KBM-7 (cell line): ENCODE results near the gene HCRTR1.

Experiments used
- DNase-seq: peaks from one replicate; pipeline ENCODE4 v3.0.0-alpha.2; 2015
- in situ Hi-C: fragments of 300-500 bp; cut with MboI; formaldehyde crosslinking; loops from 2 replicates; pipeline ENCODE4 v1.14.3; 2020; ENCODE audit warnings: low sequenced_read_pairs, low pct_unique_long_range_greater_than_20kb, mixed read lengths

Gene HCRTR1

DNA sequence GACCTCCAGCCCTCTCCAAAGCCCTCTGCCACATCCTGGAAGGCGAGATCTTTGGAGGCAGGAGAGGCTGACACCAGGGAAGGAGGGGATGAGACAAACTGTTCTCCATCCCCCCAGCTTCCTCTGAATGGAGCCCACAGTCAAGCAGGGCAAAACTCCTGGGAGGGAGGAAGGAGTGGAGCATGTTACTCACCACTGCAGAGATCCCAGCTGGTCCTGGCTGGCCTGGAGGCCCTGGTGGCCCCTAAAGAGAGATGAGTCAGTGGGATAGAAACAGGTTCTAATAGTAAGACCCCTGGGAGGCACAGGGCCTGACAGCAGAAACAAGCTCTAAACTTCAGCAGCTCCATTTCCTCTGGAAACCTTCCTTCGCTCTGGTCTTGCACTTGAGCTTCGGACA, 41.2 kb downstream of the HCRTR1 start:
- in situ Hi-C loops: no loop called here

GRCh38 chr1:31659889-31660288, 42.4 kb downstream of the HCRTR1 start:
- DNase-seq: no peak
- in situ Hi-C loops: no loop called here

More for the DNA sequence above, 41.2 kb downstream of the HCRTR1 start:
- DNase-seq: no peak

GRCh38 chr1:31660871-31661455, 43.5 kb downstream of the HCRTR1 start:
- in situ Hi-C loops: no loop called here
- no peak for DNase-seq

DNA sequence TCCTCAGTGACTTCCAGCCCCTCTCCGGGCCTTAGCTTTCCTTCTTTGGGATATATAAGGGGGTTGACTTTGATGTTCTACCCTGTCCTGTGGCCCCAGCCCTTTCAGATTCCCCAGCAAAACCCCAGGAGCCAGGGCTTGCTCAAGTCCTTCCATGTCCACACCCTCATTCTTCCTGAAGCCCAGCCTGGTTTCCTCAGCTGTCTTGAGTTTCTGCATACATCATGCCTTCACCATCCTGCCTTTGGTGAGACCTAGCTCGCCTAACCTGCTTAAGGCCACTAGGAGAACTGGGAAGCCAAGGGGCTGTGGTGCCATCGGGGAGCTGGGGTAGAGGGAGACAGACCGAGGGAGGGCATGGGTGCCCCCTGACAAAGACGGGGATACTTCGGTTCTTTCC, 44.4 kb downstream of the HCRTR1 start:
- in situ Hi-C loops: no loop called here
- no peak for DNase-seq

GRCh38 chr1:31662463-31662862, 45.0 kb downstream of the HCRTR1 start:
- no peak for DNase-seq
- in situ Hi-C loops: no loop called here

GRCh38 chr1:31663622-31664452, 46.3 kb downstream of the HCRTR1 start:
- in situ Hi-C loops: no loop called here
- peak; percentile 60 for DNase-seq

DNA sequence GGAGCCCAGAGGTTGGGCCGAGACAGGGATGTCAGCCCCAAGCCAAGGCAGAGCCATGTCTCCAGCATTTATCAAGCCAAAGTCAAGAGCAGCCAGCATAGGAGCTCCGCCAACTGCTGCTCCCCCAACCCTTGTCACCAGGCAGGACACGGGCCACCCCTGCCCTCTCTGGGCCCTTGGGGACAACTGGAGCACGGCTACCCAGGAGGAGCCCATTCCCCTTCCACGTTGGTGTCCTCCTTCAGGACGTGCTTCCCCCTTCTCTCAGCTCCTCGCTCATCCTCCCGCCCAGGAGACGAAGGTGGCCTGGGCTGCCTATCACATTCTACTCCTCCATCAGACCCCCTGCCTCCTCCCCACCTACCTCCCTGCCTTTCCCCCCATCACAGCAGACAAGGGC, 47.0 kb downstream of the HCRTR1 start:
- in situ Hi-C loops: no loop called here
- no peak for DNase-seq

GRCh38 chr1:31665234-31665878, 47.9 kb downstream of the HCRTR1 start:
- DNase-seq: no peak
- in situ Hi-C loops: no loop called here

GRCh38 chr1:31666263-31666963, 48.9 kb downstream of the HCRTR1 start:
- in situ Hi-C loops: no loop called here
- no peak for DNase-seq

DNA sequence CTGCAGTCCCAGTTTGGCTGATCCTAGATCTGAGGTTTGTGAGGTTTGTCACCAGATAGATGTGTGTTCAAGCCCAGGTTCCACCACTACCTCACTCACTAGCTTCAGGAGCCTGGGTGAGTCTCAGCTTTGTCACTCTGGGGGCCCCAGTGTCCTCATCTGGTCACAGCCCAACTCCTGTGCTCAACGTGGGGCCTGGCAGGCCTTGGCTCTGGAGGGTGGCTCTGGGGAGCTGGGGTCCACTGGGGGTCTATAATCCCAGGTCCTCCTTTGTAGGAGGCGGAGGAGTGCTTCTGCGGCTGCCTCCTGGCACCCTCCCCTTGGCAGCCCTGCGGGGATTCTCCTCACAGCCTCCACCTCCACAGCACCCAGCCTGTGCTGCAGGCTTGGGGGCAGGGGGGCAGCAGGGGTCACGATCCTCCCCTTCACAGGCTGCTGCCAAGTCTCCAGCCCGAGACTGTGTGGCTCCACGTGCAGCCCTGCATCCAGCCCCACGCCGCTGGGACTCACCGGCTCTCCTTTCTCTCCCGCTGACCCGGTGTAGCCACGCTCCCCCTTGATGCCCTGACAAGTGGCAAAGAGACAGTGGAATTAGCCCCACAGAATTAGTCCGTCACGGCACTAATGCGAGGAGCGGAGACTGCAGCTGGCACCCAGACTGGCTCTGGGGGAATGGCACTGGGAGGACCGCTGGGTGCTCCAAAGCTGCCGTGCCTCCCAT, 49.7 kb downstream of the HCRTR1 start:
- in situ Hi-C loops: no loop called here
- no peak for DNase-seq

DNA sequence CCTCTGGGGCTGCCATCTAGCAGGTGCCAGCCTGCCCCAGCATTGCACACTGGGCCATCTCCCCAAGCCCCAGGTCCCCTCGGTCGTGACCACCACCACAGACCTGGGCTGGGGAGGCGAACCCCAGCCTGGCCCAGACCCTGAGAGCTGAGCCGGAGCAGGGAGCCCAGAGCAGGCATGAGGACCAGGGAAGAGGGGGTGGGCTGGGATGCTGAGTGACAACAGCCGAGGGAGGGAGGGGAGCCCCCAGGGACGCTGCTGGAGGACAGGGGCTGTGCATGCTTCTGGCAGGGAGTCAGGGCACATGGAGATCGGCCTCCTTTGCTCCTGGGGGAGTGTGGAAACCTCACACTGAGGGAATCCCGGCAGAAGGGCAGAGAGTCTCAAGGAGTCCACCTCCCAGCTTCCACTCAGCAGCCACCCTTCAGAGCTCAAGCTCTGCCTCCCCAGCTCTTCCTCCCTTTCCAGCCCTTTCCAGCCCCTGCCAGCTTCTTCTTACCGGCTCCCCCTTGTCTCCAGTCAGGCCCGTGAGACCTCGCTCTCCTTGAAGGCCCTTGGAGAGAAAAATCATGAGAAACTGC, 50.9 kb downstream of the HCRTR1 start:
- in situ Hi-C loops: no loop called here
- no peak for DNase-seq

DNA sequence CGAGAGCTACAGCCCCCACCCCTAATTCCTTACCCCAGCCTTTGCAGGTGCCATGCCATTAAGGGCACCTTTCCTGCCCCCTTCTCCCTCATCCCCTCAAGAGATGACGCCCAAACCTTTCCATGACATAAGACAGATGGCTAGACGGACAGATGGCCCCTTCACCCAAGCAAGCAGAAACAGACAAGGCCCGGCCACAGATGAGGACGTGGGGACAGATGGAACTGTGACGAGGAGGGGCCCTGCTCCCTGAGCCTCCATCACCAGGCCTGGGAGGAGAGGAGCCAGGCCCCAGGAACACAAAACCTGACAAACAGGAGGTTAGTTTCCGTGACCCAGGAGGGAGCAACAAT, 51.9 kb downstream of the HCRTR1 start:
- no peak for DNase-seq
- in situ Hi-C loops: no loop called here

DNA sequence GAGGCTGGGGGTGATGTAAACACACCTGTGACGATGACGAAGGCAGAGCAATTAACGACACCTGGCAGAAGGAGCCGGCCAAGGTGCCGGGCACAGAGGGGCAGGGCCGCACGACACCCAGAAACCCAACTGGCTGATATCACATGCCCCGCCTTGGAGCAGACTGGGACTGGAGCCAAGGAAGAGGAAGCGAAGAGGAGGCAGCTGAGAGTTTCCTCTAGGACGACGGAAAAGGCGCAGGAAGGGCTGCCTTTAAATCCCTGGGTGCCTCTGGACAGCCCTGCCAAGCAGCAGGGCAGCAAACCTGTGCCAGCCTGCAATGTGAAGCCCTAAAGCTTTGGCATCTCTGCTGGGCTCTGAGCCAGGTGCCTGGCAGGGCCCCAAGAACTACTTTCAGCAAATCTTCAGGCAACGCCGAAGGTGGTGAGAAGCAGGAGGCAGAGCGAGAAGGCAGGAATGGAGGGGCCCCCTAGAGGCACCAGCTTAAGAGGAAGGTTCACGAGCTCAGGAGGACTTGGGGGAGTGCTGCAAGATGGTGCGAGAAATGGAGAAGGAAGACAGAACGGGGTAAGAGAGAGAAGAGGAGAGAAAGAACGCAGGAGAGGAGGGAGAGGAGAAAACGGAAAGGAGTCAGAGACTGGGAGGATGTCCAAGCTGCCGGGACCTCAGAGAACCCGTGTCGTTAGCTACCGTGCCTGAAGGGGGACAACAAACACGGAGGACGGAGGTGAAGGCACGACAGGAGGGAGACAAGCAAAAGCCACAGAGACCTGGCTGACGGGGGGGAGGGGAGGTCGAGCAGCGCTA, 52.5 kb downstream of the HCRTR1 start:
- in situ Hi-C loops: no loop called here
- DNase-seq: peak; percentile 47

DNA sequence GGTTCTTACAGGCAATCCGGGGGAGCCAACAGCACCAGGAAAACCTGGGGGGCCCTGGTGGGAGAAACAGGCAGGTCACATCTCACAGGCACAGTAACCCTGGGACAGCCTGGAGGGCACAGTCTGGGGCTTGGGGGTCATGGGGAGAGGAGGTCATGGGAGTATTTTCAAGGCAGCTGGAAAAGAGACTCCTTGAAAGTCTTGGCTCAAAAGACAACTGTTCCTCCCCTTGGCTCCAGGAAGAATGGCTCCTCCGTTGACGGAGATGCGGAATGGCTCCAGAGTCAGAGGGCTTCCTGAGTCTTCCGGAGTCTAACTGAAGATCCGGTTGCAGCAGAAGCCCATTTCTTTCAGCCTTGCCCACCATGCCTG, 53.1 kb downstream of the HCRTR1 start:
- in situ Hi-C loops: no loop called here
- DNase-seq: no peak

- DNase-seq: no peak
- in situ Hi-C loops: no loop called here
Observed at GRCh38 chr1:31671147-31671546, 53.7 kb downstream of the HCRTR1 start.

DNA sequence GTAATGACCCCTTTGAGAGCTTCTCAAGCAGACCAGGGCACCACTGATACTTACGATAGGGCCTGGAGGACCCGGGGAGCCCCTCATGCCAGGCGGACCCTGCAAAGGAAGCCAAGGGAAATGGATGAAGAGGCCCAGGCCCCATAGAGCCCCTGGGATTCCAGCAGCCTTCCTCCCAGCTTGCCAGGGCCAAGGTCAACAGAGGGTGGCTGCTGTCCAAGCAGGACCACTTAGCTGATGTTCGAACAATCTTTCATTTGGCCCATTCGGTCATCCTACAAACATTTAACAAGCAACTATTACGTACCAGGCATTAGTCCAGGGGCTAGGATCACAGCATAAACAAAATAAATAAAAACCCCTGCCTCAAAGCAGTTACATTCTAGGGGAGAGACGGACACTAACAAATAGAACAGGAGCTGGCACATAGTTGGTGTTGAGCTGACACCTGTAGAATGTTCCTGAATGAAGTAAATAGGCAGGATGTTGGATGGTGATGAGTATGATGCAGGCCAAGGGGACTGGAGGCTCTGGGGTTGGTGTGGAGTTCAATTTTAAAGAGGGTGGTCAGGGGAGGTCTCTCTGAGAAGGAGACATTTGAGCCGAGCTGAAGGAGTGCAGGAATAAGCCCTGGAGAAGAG, 54.2 kb downstream of the HCRTR1 start:
- no peak for DNase-seq
- in situ Hi-C loops: no loop called here

- no peak for DNase-seq
- in situ Hi-C loops: no loop called here
Observed at GRCh38 chr1:31672986-31673385, 55.5 kb downstream of the HCRTR1 start.

GRCh38 chr1:31673433-31673832, 55.9 kb downstream of the HCRTR1 start:
- in situ Hi-C loops: no loop called here
- DNase-seq: no peak
